NCI-H2196 (cell line): Measurements from ENCODE around the gene USP54.

Source experiments
- DNase-seq: peaks from one replicate; lab custom pipeline; 2025; ENCODE audit not compliant: unreplicated experiment; lab: John Stamatoyannopoulos, UW

The USP54 gene

GRCh38 chr10:73478636-73479035 is 112.5 kb downstream of the USP54 start:
- no peak for DNase-seq

GRCh38 chr10:73471226-73471625 is 119.9 kb downstream of the USP54 start:
- no peak for DNase-seq

DNA sequence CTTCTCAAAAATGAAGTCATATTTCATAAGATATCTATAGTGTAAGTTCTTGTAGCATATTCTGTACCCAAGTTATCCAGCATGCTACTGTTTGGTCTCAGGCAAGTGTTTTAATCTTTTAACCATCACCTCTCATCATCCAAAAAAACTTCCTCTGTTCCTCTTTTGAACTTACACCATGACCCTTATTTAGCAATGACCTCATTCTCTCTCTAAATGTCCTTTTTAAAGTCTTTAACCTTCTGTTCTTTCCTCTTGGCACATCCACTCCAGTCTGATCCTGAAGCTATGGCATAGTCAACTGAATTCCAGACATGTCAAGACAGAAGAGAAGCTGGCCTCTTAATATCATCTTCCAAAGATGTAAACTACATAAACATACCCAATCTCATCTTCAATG is 121.6 kb downstream of the USP54 start:
- DNase-seq: no peak

- no peak for DNase-seq
Measured at GRCh38 chr10:73467206-73467605, 123.9 kb downstream of the USP54 start.

- no peak for DNase-seq
Measured at GRCh38 chr10:73465978-73466726, 125.0 kb downstream of the USP54 start.

- no peak for DNase-seq
Measured at GRCh38 chr10:73460897-73461296, 130.2 kb downstream of the USP54 start.

- no peak for DNase-seq
Measured at GRCh38 chr10:73459683-73460314, 131.3 kb downstream of the USP54 start.

DNA sequence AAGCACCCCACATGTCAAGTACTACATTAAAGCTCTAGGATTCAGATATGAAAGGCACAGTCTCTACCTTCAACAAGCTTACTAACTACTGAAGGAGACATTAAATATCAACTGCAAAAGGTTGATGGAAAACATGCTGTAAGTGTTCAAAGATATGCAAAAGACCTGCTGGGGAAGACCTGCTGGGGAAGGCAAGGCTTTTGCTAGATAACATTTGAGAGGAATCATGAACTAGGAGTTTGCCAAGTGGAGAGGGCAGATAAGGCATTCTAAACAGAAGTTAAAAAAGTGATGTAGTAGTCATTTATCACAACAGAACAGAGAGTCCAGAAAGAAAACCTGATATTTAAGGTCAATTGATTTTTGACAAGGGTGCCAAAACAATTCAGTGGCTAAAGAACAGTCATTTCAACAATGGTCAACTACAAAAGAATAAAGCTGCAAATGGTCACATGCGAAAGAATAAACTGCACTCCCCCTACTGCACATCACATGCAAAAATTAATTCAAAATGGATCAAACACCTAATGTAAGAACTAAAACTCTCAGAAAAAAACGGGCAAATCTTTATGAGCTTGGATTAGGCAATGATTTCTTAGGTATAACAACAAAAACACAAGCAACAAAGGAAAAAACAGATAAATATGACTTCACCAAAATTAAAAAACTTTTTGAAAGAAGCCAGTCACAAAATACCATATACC is 134.8 kb downstream of the USP54 start:
- DNase-seq: no peak

DNA sequence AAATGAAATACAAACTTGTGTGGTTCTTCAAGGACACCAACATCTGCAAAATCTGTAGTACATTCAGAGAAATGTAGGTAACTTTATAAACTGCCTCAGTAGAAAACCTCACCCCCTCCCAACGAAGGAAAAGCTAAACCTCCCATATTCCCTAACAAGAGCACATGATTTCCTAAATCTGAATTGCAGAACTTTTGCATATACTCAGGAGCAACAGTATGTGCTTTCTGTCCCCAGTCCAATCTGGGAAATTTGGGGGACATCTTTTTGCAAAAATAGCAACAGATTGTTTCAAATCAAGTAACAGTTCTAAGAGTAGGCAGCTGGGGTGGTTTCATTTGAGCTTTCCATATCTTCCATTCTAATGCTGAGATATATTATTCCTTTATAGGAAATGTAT is 142.0 kb downstream of the USP54 start:
- DNase-seq: no peak

- no peak for DNase-seq
Measured at GRCh38 chr10:73448384-73448783, 142.8 kb downstream of the USP54 start.
